ENCODE results near the gene STRBP.

STRBP gene

GRCh38 chr9:123104807-123105206, 163.6 kb downstream of the STRBP start:
- DNase-seq (ENCODE audit: low read depth in 1 of 2, low spot score in 1 of 2): no peak
- H3K4me3 ChIP-seq (replicated peaks; ENCODE audit: insufficient read depth, low read length): no peak overlapping the region
- TF ChIP-seq POLR2AphosphoS5 (IDR thresholded peaks at IDR 0.05; ENCODE audit: low read depth) (no peak), SPI1 (IDR thresholded peaks at IDR 0.05; ENCODE audit: borderline replicate concordance, low read depth) (no peak), CTCF (IDR thresholded peaks at IDR 0.05; ENCODE audit: insufficient read depth, low read length) (no peak), GABPA (IDR thresholded peaks at IDR 0.05; ENCODE audit: low read depth) (no peak)
- TF ChIP-seq, protein P1, sequence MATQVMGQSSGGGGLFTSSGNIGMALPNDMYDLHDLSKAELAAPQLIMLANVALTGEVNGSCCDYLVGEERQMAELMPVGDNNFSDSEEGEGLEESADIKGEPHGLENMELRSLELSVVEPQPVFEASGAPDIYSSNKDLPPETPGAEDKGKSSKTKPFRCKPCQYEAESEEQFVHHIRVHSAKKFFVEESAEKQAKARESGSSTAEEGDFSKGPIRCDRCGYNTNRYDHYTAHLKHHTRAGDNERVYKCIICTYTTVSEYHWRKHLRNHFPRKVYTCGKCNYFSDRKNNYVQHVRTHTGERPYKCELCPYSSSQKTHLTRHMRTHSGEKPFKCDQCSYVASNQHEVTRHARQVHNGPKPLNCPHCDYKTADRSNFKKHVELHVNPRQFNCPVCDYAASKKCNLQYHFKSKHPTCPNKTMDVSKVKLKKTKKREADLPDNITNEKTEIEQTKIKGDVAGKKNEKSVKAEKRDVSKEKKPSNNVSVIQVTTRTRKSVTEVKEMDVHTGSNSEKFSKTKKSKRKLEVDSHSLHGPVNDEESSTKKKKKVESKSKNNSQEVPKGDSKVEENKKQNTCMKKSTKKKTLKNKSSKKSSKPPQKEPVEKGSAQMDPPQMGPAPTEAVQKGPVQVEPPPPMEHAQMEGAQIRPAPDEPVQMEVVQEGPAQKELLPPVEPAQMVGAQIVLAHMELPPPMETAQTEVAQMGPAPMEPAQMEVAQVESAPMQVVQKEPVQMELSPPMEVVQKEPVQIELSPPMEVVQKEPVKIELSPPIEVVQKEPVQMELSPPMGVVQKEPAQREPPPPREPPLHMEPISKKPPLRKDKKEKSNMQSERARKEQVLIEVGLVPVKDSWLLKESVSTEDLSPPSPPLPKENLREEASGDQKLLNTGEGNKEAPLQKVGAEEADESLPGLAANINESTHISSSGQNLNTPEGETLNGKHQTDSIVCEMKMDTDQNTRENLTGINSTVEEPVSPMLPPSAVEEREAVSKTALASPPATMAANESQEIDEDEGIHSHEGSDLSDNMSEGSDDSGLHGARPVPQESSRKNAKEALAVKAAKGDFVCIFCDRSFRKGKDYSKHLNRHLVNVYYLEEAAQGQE (IDR thresholded peaks at IDR 0.05; ENCODE audit: insufficient replicate concordance, low read depth): no peak
- H3K27me3 ChIP-seq (ENCODE audit: insufficient read depth, poor library complexity, severe bottlenecking): no peaks in the 10 kb centered on the region
- no peak overlapping the region for H3K27ac ChIP-seq (replicated peaks)

- no peak for TF ChIP-seq CTCF (IDR thresholded peaks at IDR 0.05; ENCODE audit: insufficient read depth, low read length)
- TF ChIP-seq GABPA (IDR thresholded peaks at IDR 0.05; ENCODE audit: low read depth): no peak
- Histone ChIP-seq H3K27ac (replicated peaks) (no peak overlapping the region), H3K27me3 (ENCODE audit: insufficient read depth, poor library complexity, severe bottlenecking) (no peaks in the 10 kb centered on the region), H3K4me3 (replicated peaks; ENCODE audit: insufficient read depth, low read length) (no peak overlapping the region)
- no peak for DNase-seq (ENCODE audit: low read depth in 1 of 2, low spot score in 1 of 2)
Observed at GRCh38 chr9:123102375-123103113, 165.8 kb downstream of the STRBP start.

DNA sequence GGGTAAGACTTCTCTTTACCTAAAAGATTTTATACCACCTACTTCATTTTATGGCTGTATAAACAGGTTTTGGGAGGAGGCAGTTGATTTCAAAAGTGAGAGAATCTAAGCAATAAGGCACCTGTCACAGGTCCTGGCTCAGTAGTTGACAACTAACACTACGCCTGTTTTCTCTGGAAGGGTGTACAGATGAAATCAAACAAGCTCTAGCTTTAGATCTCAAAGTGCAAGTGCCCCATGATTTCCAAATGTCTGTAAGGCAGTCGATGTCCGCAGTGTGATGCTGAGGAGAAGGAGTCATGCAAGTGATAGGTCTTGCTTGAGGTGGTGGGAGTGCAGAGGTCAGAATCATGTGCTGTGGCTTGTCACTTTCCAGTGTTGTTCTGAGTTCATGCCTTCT, 168.8 kb downstream of the STRBP start:
- Histone ChIP-seq H3K4me3 (replicated peaks; ENCODE audit: insufficient read depth, low read length) (no peak overlapping the region), H3K27ac (replicated peaks) (no peak overlapping the region), H3K27me3 (ENCODE audit: insufficient read depth, poor library complexity, severe bottlenecking) (no peaks in the 10 kb centered on the region)
- TF ChIP-seq POLR2AphosphoS5 (IDR thresholded peaks at IDR 0.05; ENCODE audit: low read depth) (no peak), GABPA (IDR thresholded peaks at IDR 0.05; ENCODE audit: low read depth) (no peak), SPI1 (IDR thresholded peaks at IDR 0.05; ENCODE audit: borderline replicate concordance, low read depth) (no peak), CTCF (IDR thresholded peaks at IDR 0.05; ENCODE audit: insufficient read depth, low read length) (no peak)
- TF ChIP-seq, protein P1 (IDR thresholded peaks at IDR 0.05; ENCODE audit: insufficient replicate concordance, low read depth): no peak
- no peak for DNase-seq (ENCODE audit: low read depth in 1 of 2, low spot score in 1 of 2)

DNA sequence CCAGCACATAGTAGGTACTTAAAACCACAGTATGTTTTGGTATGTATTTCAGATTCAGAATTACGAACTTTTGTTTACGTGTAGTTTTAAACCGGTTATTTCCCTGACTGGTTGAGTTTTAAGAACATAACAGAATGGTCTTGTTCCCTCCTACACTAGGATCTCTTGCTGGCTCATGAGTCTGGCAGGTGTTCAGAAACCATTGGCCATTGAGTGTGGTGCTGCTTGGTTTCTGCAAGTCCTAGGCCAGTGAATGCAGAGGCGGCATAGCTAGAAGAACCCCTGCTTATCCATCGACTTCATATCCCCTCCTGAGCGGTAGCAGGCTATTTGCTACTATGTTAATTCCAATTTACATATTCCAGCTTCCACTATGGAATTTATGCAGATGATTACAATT, 169.3 kb downstream of the STRBP start:
- TF ChIP-seq, protein P1 (IDR thresholded peaks at IDR 0.05; ENCODE audit: insufficient replicate concordance, low read depth): no peak
- no peak for TF ChIP-seq GABPA (IDR thresholded peaks at IDR 0.05; ENCODE audit: low read depth)
- DNase-seq (ENCODE audit: low read depth in 1 of 2, low spot score in 1 of 2): no peak
- Histone ChIP-seq H3K27ac (replicated peaks) (no peak overlapping the region), H3K27me3 (ENCODE audit: insufficient read depth, poor library complexity, severe bottlenecking) (no peaks in the 10 kb centered on the region), H3K4me3 (replicated peaks; ENCODE audit: insufficient read depth, low read length) (no peak overlapping the region)

Measured in HL-60 (cell line).